ENCODE results near the gene C22orf23.

The C22orf23 gene

GRCh38 chr22:37896939-37897338 lies 56.5 kb downstream of the C22orf23 start:
- no peak for DNase-seq

GRCh38 chr22:37896181-37896592 lies 57.2 kb downstream of the C22orf23 start:
- DNase-seq: no peak

- DNase-seq: no peak
Measured at GRCh38 chr22:37894939-37895670, 58.3 kb downstream of the C22orf23 start.

- DNase-seq: no peak
Measured at GRCh38 chr22:37893583-37893983, 59.8 kb downstream of the C22orf23 start.

All from NCI-H524 (cell line).